Femur (tissue), 1 donor: ENCODE data around the gene CCSAP.

ENCODE experiments used
- DNase-seq: peaks from one replicate; pipeline ENCODE4 v3.0.0-alpha.2; 2017

Gene CCSAP

DNA sequence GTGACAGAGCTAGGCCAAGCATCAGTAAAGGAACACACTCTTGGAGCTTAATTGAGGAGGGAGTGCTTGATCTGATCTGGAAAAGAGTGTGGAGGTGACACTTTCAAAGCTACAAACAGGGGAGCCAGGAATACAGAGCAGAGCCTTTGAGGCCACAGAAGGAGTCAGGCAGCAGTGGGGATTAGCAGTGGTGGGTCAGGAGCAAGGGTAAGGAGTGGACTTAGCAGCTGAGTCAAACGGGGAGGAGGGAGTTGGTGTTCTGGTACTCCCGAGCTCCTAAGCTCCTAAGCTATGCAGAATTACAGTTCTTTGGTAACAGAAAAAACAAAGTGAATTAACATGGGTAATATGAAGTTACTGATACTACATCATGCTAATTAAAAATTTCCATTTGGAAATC, 57.4 kb downstream of the CCSAP start:
- DNase-seq = no peak

DNA sequence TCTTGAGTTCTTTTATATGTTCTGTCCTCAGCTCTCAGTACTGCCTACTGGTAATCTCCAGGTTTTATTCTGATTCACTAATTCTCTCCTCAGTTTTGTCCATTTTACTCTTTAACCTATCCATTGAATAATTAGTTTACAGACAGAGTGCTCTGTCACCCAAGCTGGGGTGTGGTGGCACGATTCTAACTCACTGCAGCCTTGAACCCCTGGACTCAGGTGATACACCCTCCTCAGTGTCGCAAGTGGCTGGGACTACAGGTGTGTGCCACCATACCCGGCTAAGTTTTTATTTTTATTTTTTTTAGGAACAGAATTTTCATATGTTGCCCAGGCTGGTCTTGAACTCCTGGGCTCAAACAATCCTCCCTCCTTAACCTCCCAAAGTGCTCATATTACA, 58.0 kb downstream of the CCSAP start:
- DNase-seq = no peak

DNA sequence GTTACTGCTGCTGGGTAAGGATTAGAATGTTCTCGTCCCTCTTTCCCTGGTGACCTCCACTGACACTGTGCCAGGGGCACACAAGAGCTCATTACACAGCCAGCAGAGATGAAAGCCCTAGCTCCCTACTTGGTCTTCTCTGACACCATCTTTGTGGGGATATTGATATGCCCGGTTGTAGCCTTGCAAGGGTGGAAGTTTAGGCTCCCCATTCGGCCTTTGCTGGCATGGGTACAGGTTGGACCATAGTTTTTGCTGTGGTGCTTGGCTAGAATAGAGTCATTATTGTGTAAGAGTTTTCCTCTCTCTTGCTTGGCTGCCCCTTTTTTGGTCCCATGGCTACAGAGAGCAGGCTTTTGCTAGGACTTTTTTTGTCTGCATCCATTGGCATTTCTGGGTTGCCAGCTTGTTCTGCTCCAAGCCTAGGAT, 59.6 kb downstream of the CCSAP start:
- no peak for DNase-seq

DNA sequence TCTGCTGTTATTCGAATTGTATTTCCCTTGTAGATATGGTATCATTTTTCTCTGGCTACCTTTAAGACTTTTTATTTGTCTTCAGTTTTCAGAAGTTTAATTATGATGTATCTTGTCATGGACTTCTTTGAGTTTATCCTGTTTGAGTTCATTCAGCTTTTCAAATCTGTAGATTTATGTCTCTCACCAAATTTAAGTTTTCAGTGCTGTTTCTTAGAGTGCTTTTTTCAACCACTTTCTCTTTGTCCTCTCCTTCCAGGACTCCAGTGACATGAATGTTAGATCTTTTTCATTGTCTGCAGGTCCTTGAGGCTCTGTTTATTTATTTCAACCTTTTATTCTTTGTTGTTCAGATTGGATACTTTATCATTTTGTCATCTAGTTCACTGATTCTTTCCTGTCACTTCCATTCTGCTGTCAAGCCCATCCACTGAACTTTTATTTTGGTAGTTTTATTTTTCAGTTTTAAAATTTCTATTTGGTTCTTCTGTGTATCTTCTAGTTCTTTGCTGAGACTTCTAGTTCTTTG, 60.5 kb downstream of the CCSAP start:
- no peak for DNase-seq

DNA sequence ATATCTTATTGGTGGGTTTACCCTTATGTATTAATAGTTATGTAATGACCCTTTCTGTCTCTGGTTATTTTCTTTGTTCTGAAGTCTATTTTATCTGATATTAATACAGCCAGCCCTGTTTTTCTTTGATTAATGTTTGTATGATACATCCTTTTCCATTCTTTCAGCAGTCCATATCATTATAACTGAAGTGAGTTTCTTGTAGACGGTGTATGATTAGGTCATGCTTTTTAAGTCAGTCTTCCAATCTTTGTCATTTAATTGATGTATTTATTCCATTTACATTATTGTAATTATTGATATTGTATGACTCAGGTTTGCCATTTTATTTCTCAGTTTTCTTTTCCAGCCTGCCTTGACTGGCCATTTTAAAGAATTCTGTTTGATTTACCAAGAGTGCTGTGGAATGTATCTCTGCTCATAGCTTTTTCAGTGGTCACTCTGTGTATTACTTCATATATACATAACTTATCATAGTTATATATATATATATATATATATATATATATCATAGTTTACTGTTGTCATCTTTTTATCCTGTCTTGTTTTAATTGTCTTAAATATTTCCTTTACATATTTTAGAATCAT, 61.4 kb downstream of the CCSAP start:
- no peak for DNase-seq

DNA sequence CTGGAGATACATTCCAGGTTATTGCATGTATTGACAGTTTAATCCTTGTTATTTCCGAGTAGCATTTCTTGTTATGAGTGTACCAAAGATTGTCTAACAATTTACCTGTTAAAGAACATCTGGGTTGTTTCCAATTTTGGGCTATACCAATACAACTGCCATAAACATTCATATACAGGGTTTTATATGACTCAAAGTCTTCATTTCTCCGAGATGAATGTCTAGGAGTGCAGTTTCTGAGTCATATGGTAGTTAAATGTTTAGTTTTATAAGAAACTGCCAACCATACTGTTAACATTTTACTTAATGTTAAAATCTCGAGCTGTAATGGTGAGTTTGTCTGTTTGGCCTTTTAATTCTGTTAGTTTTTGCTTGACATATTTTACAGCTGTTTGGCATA, 61.9 kb downstream of the CCSAP start:
- no peak for DNase-seq

DNA sequence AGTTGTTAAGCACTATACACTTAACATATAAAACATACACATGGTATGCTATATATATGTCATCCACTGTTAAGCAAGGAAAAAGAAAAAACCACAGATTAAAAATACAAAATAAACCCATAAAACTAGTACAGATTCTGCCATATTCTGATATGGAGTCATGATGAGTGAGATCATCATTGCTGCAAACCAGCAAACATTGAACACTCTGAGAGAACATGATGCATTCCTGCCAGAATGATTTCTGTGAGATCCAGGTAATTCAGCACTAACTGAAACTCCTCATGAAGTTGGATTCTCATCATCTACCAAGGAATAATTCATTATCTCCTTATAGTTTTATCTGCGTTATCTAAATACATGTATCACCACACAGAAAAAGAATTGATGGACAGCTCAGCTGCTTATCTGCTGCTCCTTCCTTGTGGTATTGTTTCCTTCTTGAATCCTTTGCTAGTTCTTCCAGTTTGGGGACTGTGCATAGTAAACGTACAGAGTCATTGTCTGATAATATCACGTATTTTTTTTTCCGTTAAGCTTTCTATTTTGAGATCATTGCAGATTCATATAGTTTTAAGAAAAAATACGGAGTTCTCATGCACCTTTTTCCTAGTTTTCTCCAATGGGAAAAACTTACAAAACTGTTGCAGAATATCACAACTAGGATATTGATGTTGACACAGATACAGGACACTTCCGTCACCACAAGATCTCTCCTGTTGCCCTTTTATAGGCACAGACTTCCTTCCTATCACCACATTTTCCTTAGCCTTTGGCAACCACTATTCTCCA, 62.6 kb downstream of the CCSAP start:
- DNase-seq = no peak

DNA sequence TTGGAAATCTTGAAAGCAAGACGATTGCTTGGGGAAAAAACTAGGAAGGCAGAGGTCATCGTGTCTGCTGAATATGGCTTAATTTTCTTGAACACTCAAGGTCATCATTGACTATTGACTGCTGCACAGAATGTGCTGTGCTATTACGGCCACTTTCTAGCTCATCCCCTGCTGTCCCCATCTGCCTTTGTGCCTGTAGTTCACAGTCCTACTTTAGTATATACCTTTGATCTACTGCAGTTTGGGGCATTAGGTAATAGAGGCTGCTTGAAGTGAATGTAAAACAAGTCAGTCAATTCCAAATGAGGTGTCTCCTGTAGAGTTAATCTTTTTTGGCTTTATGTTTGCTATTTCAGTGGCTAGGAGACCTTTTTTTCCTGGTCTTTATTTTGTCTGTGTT, 63.6 kb downstream of the CCSAP start:
- DNase-seq = no peak

DNA sequence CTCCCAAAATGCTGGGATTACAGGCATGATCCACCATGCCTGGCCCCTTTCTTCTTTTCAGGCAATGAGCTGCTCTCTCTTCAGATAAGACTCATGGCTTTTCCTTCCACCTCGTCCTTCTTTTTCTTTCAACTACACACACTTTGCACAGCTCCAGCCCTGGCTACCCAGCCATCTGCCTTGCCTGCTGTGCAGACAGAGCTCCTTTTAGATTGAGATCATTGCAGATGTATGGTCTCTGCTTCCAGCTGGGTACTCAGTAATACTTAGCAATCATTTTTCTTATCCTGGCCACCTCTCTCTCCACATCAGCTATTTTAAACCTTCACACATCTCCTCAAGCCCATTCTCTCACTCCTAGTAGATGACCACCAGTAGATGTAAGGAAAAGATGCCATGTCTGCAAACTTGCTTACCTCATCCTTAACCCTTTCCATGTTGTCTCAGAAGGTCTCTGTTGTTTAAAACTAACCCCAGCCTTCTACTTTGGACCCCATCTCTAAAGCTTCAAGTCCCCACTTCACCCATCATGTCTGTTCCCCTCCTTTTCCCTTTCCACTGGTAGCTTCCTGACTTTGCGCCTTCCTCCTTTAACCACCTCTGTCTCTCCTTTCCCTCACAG, 64.6 kb downstream of the CCSAP start:
- DNase-seq = no peak

DNA sequence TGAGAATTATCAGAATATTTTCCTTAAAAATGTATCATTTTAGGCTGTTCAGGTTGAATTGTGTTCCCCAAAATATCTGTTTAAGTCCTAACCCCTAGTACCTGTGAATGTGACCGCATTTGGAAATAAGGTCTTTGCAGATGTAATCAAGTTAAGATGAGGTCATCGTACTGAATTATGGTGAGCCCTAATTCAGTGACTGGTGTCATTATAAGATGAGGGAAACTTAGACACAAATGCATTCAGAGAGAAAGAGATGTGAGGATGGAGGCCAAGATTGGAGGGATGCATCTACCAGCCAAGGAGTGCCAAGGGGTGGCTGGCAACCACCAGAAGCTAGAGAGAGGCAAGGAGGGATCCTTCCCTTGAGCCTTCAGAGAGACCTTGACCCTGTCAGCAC, 67.8 kb downstream of the CCSAP start:
- DNase-seq = no peak

DNA sequence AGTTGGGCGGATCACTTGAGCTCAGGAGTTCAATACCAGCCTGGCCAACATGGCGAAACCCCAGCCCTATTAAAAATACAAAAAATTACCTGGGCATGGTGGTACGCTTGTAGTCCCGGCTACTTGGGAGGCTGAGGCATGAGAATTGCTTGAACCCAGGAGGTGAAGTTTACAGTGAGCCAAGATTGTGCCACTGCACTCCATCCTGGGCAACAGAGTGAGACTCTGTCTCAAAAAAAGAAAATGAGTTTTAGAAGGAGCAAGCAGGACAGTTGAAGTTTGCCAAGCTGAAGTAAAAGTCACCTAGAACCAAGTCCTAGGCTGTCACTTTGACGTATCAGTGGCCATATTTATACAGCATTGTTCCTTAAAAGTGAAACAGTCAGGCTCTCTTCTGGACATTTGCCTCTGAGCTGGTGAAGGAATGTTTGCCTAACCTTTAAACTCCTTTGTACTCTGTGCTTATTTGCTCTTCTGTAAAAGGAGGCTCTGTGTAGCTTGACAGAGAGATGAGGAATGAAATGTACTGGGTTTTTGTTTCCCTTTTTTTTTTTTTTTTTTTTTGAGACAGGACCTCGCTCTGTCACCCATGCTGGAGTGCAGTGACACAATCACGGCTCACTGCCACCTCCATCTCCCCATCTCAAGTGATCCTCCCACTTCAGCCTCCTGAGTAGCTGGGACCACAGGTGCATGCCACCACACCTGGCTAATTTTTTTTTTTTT, 69.2 kb downstream of the CCSAP start:
- no peak for DNase-seq

DNA sequence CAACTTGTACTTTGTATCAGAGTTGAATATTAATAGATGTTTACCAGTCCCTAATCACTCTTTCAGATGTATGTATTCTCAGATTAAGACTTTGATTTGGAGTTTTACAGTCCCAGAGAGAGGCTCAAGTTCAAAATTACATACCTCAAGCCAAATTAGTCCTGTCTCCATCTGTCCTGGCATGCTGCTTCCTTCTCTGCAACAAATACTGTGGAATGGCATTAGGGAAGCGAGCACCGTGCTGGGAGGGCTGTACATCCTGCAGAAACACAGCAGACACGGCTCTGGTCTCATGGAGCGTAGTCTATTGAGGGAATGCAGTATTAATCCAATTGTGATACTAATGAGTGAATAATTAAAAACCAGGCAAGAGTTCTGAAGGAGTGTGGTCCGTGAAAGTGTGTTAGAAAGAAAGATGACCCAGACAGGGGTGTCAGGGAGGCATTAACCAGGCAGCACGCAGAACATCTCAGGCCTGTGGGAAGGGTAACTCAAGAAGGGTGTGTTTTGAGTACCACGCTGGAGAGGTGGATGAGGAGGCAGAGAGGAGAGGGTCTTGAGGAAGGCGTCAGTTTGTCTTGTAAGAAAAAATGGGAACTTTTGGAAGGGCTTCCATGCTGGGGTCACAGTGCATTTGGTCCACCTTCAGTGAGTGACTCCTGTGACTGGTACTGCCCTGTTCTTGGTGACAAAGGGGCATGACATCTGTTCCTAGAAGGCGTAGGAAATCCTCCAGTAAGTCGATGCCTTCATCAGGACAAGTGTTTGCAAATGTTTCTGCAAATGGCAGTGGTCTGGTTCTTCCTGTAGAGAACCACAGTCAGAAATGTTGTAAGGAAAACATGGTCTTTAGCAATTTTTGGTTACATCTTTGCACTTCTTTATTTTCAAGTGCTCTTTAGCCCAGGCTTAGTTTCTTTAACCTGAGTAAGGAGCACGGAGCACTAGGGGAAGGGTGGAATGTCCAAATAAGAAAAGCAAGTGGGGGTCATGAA, 70.4 kb downstream of the CCSAP start:
- DNase-seq = no peak

DNA sequence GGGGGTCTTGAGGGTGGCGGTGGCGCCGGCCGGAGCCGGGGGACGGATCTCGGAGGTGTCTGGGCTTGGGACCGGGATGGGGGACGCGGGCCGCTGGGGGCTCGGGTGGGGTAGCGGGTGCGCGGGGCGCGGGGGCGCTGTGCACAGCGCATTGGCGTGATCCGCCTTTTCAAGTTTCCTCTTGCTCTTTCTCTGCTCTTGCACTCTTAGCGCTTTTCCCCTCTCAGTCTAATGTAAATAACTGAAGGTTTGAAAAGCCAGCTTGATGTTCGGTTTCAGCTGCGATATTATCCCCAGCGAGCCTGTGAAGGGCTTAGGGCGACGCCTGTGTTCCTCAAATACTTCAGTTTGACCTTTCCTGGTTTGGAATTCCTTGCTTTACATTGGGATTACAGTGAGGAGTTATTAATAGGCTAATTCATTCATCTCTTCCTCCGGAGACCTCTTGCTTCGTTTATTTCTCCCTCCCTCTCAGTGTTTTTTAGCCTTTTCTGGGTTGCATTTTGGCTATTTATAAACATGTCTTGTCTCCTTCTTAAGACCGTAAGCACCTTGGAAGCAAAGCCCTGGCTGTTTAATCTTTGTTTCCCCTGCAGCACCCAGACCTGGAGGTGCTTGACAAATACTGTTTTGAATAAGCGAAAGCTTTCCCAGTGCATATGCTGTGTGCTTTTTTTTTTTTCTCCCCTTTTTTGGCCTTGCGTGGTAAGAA, 71.2 kb downstream of the CCSAP start:
- DNase-seq = no peak
